ENCODE measurements around the gene ZNF576.

Gene ZNF576

GRCh38 chr19:43622070-43622469 lies 25.7 kb downstream of the ZNF576 start:
- TF ChIP-seq CTCF (conservative IDR thresholded peaks at IDR 0.05; ENCODE audit: low read depth, low read length) = no peak
- no peak overlapping the region for H3K4me3 ChIP-seq (ENCODE audit: low read length)
- DNase-seq (ENCODE audit: low read depth) = no peak

DNA sequence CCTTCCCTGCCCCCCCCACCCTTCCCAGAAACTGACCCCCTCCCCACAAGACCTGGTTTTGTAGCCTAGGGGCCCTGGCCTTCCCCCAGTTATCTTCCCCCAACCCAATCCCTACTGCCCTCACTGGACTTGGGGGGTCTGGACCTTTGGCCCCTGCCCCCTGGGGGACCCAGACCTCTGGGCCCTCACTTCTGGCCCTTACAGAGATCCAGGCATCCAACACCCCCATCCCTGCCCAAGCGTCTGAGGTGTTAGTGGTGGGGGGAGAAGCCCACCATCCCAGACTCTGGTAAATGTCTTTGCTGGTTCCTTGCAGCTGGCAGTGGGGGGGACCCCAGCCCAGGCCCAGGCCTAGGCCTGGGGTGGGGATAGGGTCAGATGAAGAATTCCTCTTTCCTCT lies 26.6 kb downstream of the ZNF576 start:
- DNase-seq (ENCODE audit: low read depth) = no peak
- no peak overlapping the region for H3K4me3 ChIP-seq (ENCODE audit: low read length)
- no peak for TF ChIP-seq CTCF (conservative IDR thresholded peaks at IDR 0.05; ENCODE audit: low read depth, low read length)

GRCh38 chr19:43623889-43624670 lies 27.7 kb downstream of the ZNF576 start:
- DNase-seq (ENCODE audit: low read depth) = no peak
- H3K4me3 ChIP-seq (ENCODE audit: low read length) = no peak overlapping the region
- TF ChIP-seq CTCF (conservative IDR thresholded peaks at IDR 0.05; ENCODE audit: low read depth, low read length) = no peak

GRCh38 chr19:43624933-43625332 lies 28.5 kb downstream of the ZNF576 start:
- no peak for TF ChIP-seq CTCF (conservative IDR thresholded peaks at IDR 0.05; ENCODE audit: low read depth, low read length)
- no peak for DNase-seq (ENCODE audit: low read depth)
- no peak overlapping the region for H3K4me3 ChIP-seq (ENCODE audit: low read length)

- no peak overlapping the region for H3K4me3 ChIP-seq (ENCODE audit: low read length)
- DNase-seq (ENCODE audit: low read depth) = no peak
- no peak for TF ChIP-seq CTCF (conservative IDR thresholded peaks at IDR 0.05; ENCODE audit: low read depth, low read length)
Measured at GRCh38 chr19:43625918-43626579, 29.7 kb downstream of the ZNF576 start.

- no peak overlapping the region for H3K4me3 ChIP-seq (ENCODE audit: low read length)
- TF ChIP-seq CTCF (conservative IDR thresholded peaks at IDR 0.05; ENCODE audit: low read depth, low read length) = no peak
- DNase-seq (ENCODE audit: low read depth) = no peak
Measured at GRCh38 chr19:43626838-43627237, 30.4 kb downstream of the ZNF576 start.

All from retinal pigment epithelial cell (primary cell).